ENCODE results near the gene GSX1. TPM values are rescaled to one million over a fixed set of nuclear protein-coding genes. Genes with fewer than 3 reads are reported as not detected.
"Not testable (repeated sequence)": the region's sequence is repeated elsewhere in the genome, so short reads cannot be mapped to it uniquely, and the experiment has no call there.

Gene GSX1
- total RNA-seq (not detected in 2 replicates), polyA plus RNA-seq (not detected in 2 replicates), polyA minus RNA-seq (ENCODE audit: low replicate concordance) (not detected in 2 replicates)
- not detected in 2 replicates for polyA plus RNA-seq (2012)

DNA sequence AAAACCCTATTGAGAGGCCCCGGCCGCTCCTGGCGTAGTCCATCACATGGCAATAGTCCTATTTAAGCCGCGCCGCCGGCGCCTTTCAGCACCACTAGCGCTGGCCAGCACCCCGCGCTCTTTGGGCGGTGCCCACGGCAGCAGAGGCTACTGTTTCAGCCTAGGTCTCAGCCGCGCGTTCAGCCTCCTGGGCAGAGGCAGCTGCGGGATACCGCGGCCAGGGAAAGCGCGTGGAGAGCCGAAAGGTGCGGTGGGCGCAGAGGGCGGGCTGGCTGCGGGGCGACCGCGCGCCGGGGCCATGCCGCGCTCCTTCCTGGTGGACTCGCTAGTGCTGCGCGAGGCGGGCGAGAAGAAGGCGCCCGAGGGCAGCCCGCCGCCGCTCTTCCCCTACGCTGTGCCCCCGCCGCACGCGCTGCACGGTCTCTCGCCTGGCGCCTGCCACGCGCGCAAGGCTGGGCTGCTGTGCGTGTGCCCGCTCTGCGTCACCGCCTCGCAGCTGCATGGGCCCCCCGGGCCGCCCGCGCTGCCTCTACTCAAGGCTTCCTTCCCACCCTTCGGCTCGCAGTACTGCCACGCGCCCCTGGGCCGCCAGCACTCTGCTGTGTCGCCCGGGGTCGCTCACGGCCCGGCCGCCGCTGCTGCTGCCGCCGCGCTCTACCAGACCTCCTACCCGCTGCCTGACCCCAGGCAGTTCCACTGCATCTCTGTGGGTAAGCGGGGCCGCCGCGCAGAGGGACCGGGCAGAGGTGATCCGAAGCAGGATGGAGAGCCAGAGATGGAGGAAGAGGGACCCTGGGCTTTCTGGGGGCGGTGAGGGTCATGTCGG is at the start of gene GSX1:
GSX1 (plus strand) TSS at position 91 of the 826 bp plus-strand sequence; CDS start at position 299, 208 bp downstream.
- peak; percentile 69 to 74 for DNase-seq (ENCODE audit: low read depth in 2 of 2)
- H3K4me2 ChIP-seq (ENCODE audit: extremely low read depth, insufficient read depth, low read length): peak within 1 kb of the TSS; percentile 54
- no peak within 1 kb of the TSS for H3K9ac ChIP-seq (ENCODE audit: insufficient read depth, low read length)
- TF ChIP-seq, protein P1, sequence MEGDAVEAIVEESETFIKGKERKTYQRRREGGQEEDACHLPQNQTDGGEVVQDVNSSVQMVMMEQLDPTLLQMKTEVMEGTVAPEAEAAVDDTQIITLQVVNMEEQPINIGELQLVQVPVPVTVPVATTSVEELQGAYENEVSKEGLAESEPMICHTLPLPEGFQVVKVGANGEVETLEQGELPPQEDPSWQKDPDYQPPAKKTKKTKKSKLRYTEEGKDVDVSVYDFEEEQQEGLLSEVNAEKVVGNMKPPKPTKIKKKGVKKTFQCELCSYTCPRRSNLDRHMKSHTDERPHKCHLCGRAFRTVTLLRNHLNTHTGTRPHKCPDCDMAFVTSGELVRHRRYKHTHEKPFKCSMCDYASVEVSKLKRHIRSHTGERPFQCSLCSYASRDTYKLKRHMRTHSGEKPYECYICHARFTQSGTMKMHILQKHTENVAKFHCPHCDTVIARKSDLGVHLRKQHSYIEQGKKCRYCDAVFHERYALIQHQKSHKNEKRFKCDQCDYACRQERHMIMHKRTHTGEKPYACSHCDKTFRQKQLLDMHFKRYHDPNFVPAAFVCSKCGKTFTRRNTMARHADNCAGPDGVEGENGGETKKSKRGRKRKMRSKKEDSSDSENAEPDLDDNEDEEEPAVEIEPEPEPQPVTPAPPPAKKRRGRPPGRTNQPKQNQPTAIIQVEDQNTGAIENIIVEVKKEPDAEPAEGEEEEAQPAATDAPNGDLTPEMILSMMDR (conservative IDR thresholded peaks at IDR 0.05 in 1 of 2, IDR thresholded peaks at IDR 0.05 in 1 of 2; ENCODE audit: low read depth in 1 of 2, low read length in 2 of 2): no peak
- peak; percentile 81 for TF ChIP-seq EZH2 (IDR thresholded peaks at IDR 0.05; ENCODE audit: low read length, missing control alignments)
- no peaks in the 10 kb centered on the region for H3K36me3 ChIP-seq (ENCODE audit: control insufficient read depth, insufficient read depth, low read length)
- no peaks in the 10 kb centered on the region for H3K4me1 ChIP-seq (ENCODE audit: control insufficient read depth, extremely low read depth, insufficient read depth, low read length)
- H3K4me3 ChIP-seq (replicated peaks in 1 of 4; ENCODE audit: control extremely low read depth in 1 of 4, insufficient read depth in 1 of 4, low read depth in 3 of 4, low read length in 4 of 4): peak within 1 kb of the TSS in 1 of 4 experiments; percentile 33
- no peaks in the 10 kb centered on the region for H4K20me1 ChIP-seq (ENCODE audit: control insufficient read depth, extremely low read depth, insufficient read depth, low read length)
- H3K27ac ChIP-seq (ENCODE audit: insufficient read depth, low read length): no peak within 1 kb of the TSS
- H2AFZ ChIP-seq (ENCODE audit: low read length): no peak within 1 kb of the TSS
- H3K27me3 ChIP-seq (ENCODE audit: control insufficient read depth, insufficient read depth, low read length): peaks cover 81% of the 10 kb centered on the region
- H3K79me2 ChIP-seq (ENCODE audit: control insufficient read depth, insufficient read depth, low read length): no peaks in the 10 kb centered on the region
- no peaks in the 10 kb centered on the region for H3K9me3 ChIP-seq (ENCODE audit: control insufficient read depth, insufficient read depth, low read depth, low read length)

DNA sequence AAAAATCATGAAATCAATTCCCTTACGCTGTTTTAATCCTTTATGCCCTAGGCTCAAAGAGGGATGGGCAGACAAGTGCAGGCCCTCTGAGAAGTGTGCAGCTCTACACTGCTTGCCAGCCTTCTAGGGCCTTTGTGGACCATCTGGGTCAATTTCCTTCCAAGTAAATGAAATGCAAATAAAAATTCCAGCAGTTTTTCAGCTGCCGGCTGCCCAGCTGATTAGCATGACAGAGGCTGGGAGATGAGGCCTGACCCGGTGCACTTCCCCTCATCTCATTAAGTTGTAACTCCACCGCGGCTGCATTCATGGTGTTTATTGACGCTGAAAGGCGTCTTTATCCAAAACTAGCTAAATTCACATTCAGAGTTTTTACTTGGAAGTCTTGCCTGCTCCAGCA is 47.5 kb upstream of the GSX1 start:
- Histone ChIP-seq H3K9me3 (ENCODE audit: control insufficient read depth, insufficient read depth, low read depth, low read length) (no peaks in the 10 kb centered on the region), H3K27ac (ENCODE audit: insufficient read depth, low read length) (no peak overlapping the region)
- TF ChIP-seq EZH2 (IDR thresholded peaks at IDR 0.05; ENCODE audit: low read length, missing control alignments): no peak

DNA sequence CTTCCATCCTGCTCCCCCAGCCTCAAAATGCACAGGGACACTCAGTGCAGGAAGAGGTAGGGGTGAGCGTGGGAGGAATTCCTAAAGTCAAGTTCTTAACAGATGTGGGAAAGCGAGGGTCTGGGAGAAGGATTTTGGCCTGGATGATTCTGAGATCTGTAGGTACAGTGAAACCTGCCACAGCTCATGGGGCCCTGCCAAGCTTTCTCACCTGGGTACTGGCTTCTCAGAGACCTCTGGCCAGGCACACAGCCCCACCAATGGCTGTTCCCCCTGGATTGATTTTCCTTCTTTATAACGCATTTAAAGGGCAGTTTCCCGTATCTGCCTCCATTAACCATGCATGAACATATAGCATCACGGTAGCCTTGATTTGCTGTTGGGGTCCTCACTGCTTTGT is 47.0 kb upstream of the GSX1 start:
- no peak overlapping the region for H3K4me3 ChIP-seq (replicated peaks in 1 of 4; ENCODE audit: control extremely low read depth in 1 of 4, insufficient read depth in 1 of 4, low read depth in 3 of 4, low read length in 4 of 4)
- TF ChIP-seq EZH2 (IDR thresholded peaks at IDR 0.05; ENCODE audit: low read length, missing control alignments): no peak
- TF ChIP-seq, protein P1 (conservative IDR thresholded peaks at IDR 0.05 in 1 of 2, IDR thresholded peaks at IDR 0.05 in 1 of 2; ENCODE audit: low read depth in 1 of 2, low read length in 2 of 2): no peak
- no peaks in the 10 kb centered on the region for H3K4me1 ChIP-seq (ENCODE audit: control insufficient read depth, extremely low read depth, insufficient read depth, low read length)
- no peaks in the 10 kb centered on the region for H4K20me1 ChIP-seq (ENCODE audit: control insufficient read depth, extremely low read depth, insufficient read depth, low read length)
- H3K36me3 ChIP-seq (ENCODE audit: control insufficient read depth, insufficient read depth, low read length): no peaks in the 10 kb centered on the region
- no peak overlapping the region for H3K27ac ChIP-seq (ENCODE audit: insufficient read depth, low read length)
- H2AFZ ChIP-seq (ENCODE audit: low read length): no peak overlapping the region
- DNase-seq (ENCODE audit: low read depth in 2 of 2): no peak
- H3K9me3 ChIP-seq (ENCODE audit: control insufficient read depth, insufficient read depth, low read depth, low read length): no peaks in the 10 kb centered on the region
- no peaks in the 10 kb centered on the region for H3K79me2 ChIP-seq (ENCODE audit: control insufficient read depth, insufficient read depth, low read length)
- no peak overlapping the region for H3K9ac ChIP-seq (ENCODE audit: insufficient read depth, low read length)
- H3K4me2 ChIP-seq (ENCODE audit: extremely low read depth, insufficient read depth, low read length): no peak overlapping the region
- no peaks in the 10 kb centered on the region for H3K27me3 ChIP-seq (ENCODE audit: control insufficient read depth, insufficient read depth, low read length)

More for the DNA sequence above, 47.5 kb upstream of the GSX1 start:
- Histone ChIP-seq H2AFZ (ENCODE audit: low read length) (no peak overlapping the region), H3K27me3 (ENCODE audit: control insufficient read depth, insufficient read depth, low read length) (no peaks in the 10 kb centered on the region), H3K9ac (ENCODE audit: insufficient read depth, low read length) (no peak overlapping the region), H3K4me2 (ENCODE audit: extremely low read depth, insufficient read depth, low read length) (no peak overlapping the region), H4K20me1 (ENCODE audit: control insufficient read depth, extremely low read depth, insufficient read depth, low read length) (no peaks in the 10 kb centered on the region), H3K4me3 (replicated peaks in 1 of 4; ENCODE audit: control extremely low read depth in 1 of 4, insufficient read depth in 1 of 4, low read depth in 3 of 4, low read length in 4 of 4) (no peak overlapping the region), H3K36me3 (ENCODE audit: control insufficient read depth, insufficient read depth, low read length) (no peaks in the 10 kb centered on the region), H3K79me2 (ENCODE audit: control insufficient read depth, insufficient read depth, low read length) (no peaks in the 10 kb centered on the region), H3K4me1 (ENCODE audit: control insufficient read depth, extremely low read depth, insufficient read depth, low read length) (no peaks in the 10 kb centered on the region)
- DNase-seq (ENCODE audit: low read depth in 2 of 2): no peak

DNA sequence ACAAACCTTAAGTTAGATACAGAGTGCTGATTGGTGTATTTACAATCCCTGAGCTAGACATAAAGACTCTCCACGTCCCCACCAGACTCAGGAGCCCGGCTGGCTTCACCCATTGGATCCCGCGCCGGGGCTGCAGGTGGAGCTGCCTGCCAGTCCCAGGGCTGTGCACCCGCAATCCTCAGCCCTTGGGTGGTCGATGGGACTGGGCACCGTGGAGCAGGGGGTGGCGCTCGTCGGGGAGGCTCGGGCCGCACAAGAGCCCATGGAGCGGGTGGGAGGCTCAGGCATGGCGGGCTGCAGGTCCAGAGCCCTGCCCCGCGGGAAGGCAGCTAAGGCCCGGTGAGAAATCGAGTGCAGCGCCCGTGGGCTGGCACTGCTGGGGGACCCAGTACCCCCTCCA is 44.1 kb upstream of the GSX1 start:
- H3K79me2 ChIP-seq (ENCODE audit: control insufficient read depth, insufficient read depth, low read length); H3K27ac ChIP-seq (ENCODE audit: insufficient read depth, low read length); H3K4me3 ChIP-seq (replicated peaks in 1 of 4; ENCODE audit: control extremely low read depth in 1 of 4, insufficient read depth in 1 of 4, low read depth in 3 of 4, low read length in 4 of 4); H3K4me2 ChIP-seq (ENCODE audit: extremely low read depth, insufficient read depth, low read length); H3K27me3 ChIP-seq (ENCODE audit: control insufficient read depth, insufficient read depth, low read length); H3K36me3 ChIP-seq (ENCODE audit: control insufficient read depth, insufficient read depth, low read length); H4K20me1 ChIP-seq (ENCODE audit: control insufficient read depth, extremely low read depth, insufficient read depth, low read length); H2AFZ ChIP-seq (ENCODE audit: low read length); DNase-seq (ENCODE audit: low read depth in 2 of 2); H3K9ac ChIP-seq (ENCODE audit: insufficient read depth, low read length); H3K9me3 ChIP-seq (ENCODE audit: control insufficient read depth, insufficient read depth, low read depth, low read length); H3K4me1 ChIP-seq (ENCODE audit: control insufficient read depth, extremely low read depth, insufficient read depth, low read length): not testable (repeated sequence)
